NCI-H1105 treated with DMSO at 0.1 percent for 48 hours (cell line): ENCODE measurements around the gene JAM3.

Source experiments
- DNase-seq: peaks from one replicate; lab custom pipeline; 2025; lab: John Stamatoyannopoulos, UW

The JAM3 gene

GRCh38 chr11:134039726-134040385 is 29.0 kb upstream of the JAM3 start:
- DNase-seq, result no peak

- DNase-seq, result no peak
These were observed 28.2 kb upstream of the JAM3 start for GRCh38 chr11:134040386-134041302.

GRCh38 chr11:134041349-134041748 is 27.5 kb upstream of the JAM3 start:
- DNase-seq, result no peak

- DNase-seq, result no peak
These were observed 26.8 kb upstream of the JAM3 start for GRCh38 chr11:134041791-134042696.

GRCh38 chr11:134043821-134044420 is 25.0 kb upstream of the JAM3 start:
- DNase-seq, result no peak

GRCh38 chr11:134044514-134045284 is 24.2 kb upstream of the JAM3 start:
- DNase-seq, result no peak

- DNase-seq, result peak; percentile 60
These were observed 22.9 kb upstream of the JAM3 start for GRCh38 chr11:134045799-134046635.

- DNase-seq, result no peak
These were observed 22.0 kb upstream of the JAM3 start for GRCh38 chr11:134046681-134047449.

GRCh38 chr11:134047586-134047999 is 21.3 kb upstream of the JAM3 start:
- DNase-seq, result no peak

GRCh38 chr11:134048028-134048427 is 20.8 kb upstream of the JAM3 start:
- no peak for DNase-seq

- no peak for DNase-seq
These were observed 19.6 kb upstream of the JAM3 start for GRCh38 chr11:134049303-134049702.

GRCh38 chr11:134050541-134051383 is 18.1 kb upstream of the JAM3 start:
- DNase-seq, result peak; percentile 71

GRCh38 chr11:134052395-134052987 is 16.4 kb upstream of the JAM3 start:
- no peak for DNase-seq

- DNase-seq, result no peak
These were observed 15.6 kb upstream of the JAM3 start for GRCh38 chr11:134052988-134053945.

GRCh38 chr11:134055029-134055428 is 13.8 kb upstream of the JAM3 start:
- DNase-seq, result no peak

GRCh38 chr11:134060316-134060715 is 8.6 kb upstream of the JAM3 start:
- DNase-seq, result no peak
